ENCODE data around the gene NFE2L1. TPM values are rescaled to one million over a fixed set of nuclear protein-coding genes. Genes with fewer than 3 reads are reported as not detected.

The NFE2L1 gene
- total RNA-seq, 1 experiment from 2014 or later: 149 TPM

DNA sequence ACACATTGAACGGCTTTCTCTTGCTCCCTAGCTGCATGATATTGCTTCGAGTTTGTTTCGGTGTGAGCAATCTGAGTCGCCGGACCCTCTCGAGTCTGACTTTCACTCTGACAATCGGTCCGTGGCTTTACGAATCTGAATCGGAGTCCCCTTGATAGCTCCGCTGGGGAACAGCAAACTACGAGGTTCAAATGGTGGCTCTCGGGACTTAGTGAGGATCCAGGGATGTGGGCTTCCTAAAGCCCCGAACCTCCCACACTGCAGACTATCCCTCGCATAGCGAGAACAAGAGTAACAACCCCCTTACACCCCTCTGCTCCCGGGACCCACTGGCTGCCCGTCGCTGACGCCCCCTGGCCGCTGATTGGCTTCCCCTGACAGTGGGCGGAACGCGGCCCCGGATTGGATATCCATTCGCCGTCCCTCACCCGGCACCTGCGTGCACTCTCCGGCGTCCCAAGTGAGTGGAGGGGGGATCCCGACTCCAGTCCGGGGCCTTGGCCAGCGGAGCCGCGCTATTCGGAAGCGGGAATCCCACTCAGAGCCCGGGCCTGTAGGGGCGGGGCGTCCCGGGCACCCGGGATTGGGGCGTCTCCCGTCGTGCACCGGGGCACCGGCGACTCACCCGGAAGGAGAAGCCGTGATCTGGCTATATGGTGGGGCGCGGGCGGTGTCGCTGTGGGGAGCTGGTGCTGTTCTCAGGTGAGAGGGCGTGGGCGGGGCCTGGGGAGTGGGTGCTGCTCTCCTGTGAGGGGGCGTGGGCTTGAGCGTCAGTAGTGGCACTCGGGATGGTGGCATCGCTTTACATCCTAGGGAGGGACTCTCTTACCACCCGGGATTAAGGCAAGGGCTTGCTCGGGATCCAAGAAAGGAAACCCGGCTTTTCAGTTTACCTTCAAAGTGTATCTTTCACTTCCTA, 59.2 kb downstream of the NFE2L1 start, which contains the start of gene SNX11 (continued):
- TF ChIP-seq, protein P1, sequence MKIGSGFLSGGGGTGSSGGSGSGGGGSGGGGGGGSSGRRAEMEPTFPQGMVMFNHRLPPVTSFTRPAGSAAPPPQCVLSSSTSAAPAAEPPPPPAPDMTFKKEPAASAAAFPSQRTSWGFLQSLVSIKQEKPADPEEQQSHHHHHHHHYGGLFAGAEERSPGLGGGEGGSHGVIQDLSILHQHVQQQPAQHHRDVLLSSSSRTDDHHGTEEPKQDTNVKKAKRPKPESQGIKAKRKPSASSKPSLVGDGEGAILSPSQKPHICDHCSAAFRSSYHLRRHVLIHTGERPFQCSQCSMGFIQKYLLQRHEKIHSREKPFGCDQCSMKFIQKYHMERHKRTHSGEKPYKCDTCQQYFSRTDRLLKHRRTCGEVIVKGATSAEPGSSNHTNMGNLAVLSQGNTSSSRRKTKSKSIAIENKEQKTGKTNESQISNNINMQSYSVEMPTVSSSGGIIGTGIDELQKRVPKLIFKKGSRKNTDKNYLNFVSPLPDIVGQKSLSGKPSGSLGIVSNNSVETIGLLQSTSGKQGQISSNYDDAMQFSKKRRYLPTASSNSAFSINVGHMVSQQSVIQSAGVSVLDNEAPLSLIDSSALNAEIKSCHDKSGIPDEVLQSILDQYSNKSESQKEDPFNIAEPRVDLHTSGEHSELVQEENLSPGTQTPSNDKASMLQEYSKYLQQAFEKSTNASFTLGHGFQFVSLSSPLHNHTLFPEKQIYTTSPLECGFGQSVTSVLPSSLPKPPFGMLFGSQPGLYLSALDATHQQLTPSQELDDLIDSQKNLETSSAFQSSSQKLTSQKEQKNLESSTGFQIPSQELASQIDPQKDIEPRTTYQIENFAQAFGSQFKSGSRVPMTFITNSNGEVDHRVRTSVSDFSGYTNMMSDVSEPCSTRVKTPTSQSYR (CRISPR knock-in tag; IDR thresholded peaks at IDR 0.05): no peak
- TF ChIP-seq ATF1 (CRISPR knock-in tag; IDR thresholded peaks at IDR 0.05): no peak
- TF ChIP-seq ZNF423 (CRISPR knock-in tag; IDR thresholded peaks at IDR 0.05): no peak
- TF ChIP-seq, protein P2, sequence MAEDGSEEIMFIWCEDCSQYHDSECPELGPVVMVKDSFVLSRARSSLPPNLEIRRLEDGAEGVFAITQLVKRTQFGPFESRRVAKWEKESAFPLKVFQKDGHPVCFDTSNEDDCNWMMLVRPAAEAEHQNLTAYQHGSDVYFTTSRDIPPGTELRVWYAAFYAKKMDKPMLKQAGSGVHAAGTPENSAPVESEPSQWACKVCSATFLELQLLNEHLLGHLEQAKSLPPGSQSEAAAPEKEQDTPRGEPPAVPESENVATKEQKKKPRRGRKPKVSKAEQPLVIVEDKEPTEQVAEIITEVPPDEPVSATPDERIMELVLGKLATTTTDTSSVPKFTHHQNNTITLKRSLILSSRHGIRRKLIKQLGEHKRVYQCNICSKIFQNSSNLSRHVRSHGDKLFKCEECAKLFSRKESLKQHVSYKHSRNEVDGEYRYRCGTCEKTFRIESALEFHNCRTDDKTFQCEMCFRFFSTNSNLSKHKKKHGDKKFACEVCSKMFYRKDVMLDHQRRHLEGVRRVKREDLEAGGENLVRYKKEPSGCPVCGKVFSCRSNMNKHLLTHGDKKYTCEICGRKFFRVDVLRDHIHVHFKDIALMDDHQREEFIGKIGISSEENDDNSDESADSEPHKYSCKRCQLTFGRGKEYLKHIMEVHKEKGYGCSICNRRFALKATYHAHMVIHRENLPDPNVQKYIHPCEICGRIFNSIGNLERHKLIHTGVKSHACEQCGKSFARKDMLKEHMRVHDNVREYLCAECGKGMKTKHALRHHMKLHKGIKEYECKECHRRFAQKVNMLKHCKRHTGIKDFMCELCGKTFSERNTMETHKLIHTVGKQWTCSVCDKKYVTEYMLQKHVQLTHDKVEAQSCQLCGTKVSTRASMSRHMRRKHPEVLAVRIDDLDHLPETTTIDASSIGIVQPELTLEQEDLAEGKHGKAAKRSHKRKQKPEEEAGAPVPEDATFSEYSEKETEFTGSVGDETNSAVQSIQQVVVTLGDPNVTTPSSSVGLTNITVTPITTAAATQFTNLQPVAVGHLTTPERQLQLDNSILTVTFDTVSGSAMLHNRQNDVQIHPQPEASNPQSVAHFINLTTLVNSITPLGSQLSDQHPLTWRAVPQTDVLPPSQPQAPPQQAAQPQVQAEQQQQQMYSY (CRISPR knock-in tag; IDR thresholded peaks at IDR 0.05): no peak
- TF ChIP-seq ZNF138 (CRISPR knock-in tag; conservative IDR thresholded peaks at IDR 0.05): no peak
- TF ChIP-seq, protein P3, sequence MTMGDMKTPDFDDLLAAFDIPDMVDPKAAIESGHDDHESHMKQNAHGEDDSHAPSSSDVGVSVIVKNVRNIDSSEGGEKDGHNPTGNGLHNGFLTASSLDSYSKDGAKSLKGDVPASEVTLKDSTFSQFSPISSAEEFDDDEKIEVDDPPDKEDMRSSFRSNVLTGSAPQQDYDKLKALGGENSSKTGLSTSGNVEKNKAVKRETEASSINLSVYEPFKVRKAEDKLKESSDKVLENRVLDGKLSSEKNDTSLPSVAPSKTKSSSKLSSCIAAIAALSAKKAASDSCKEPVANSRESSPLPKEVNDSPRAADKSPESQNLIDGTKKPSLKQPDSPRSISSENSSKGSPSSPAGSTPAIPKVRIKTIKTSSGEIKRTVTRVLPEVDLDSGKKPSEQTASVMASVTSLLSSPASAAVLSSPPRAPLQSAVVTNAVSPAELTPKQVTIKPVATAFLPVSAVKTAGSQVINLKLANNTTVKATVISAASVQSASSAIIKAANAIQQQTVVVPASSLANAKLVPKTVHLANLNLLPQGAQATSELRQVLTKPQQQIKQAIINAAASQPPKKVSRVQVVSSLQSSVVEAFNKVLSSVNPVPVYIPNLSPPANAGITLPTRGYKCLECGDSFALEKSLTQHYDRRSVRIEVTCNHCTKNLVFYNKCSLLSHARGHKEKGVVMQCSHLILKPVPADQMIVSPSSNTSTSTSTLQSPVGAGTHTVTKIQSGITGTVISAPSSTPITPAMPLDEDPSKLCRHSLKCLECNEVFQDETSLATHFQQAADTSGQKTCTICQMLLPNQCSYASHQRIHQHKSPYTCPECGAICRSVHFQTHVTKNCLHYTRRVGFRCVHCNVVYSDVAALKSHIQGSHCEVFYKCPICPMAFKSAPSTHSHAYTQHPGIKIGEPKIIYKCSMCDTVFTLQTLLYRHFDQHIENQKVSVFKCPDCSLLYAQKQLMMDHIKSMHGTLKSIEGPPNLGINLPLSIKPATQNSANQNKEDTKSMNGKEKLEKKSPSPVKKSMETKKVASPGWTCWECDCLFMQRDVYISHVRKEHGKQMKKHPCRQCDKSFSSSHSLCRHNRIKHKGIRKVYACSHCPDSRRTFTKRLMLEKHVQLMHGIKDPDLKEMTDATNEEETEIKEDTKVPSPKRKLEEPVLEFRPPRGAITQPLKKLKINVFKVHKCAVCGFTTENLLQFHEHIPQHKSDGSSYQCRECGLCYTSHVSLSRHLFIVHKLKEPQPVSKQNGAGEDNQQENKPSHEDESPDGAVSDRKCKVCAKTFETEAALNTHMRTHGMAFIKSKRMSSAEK (CRISPR knock-in tag; IDR thresholded peaks at IDR 0.05; ENCODE audit: borderline replicate concordance): no peak
- TF ChIP-seq, protein P4, sequence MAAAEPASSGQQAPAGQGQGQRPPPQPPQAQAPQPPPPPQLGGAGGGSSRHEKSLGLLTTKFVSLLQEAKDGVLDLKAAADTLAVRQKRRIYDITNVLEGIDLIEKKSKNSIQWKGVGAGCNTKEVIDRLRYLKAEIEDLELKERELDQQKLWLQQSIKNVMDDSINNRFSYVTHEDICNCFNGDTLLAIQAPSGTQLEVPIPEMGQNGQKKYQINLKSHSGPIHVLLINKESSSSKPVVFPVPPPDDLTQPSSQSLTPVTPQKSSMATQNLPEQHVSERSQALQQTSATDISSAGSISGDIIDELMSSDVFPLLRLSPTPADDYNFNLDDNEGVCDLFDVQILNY (CRISPR knock-in tag; IDR thresholded peaks at IDR 0.05): peak; percentile 71; the same call in 1 of the 2 replicates
- TF ChIP-seq, protein P5, sequence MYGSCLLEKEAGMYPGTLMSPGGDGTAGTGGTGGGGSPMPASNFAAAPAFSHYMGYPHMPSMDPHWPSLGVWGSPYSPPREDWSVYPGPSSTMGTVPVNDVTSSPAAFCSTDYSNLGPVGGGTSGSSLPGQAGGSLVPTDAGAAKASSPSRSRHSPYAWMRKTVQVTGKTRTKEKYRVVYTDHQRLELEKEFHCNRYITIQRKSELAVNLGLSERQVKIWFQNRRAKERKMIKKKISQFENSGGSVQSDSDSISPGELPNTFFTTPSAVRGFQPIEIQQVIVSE (CRISPR knock-in tag; IDR thresholded peaks at IDR 0.05; ENCODE audit: borderline replicate concordance): no peak
- no peak for TF ChIP-seq OVOL2 (CRISPR knock-in tag; IDR thresholded peaks at IDR 0.05; ENCODE audit: borderline replicate concordance)
- TF ChIP-seq, protein P6, sequence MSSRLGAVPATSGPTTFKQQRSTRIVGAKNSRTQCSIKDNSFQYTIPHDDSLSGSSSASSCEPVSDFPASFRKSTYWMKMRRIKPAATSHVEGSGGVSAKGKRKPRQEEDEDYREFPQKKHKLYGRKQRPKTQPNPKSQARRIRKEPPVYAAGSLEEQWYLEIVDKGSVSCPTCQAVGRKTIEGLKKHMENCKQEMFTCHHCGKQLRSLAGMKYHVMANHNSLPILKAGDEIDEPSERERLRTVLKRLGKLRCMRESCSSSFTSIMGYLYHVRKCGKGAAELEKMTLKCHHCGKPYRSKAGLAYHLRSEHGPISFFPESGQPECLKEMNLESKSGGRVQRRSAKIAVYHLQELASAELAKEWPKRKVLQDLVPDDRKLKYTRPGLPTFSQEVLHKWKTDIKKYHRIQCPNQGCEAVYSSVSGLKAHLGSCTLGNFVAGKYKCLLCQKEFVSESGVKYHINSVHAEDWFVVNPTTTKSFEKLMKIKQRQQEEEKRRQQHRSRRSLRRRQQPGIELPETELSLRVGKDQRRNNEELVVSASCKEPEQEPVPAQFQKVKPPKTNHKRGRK (CRISPR knock-in tag; IDR thresholded peaks at IDR 0.05; ENCODE audit: borderline replicate concordance): no peak
- peak; percentile 46; the same call in 1 of the 2 replicates for TF ChIP-seq FOXK1 (CRISPR knock-in tag; IDR thresholded peaks at IDR 0.05)
- TF ChIP-seq TEAD1 (CRISPR knock-in tag; IDR thresholded peaks at IDR 0.05): peak; percentile 40; the same call in 1 of the 2 replicates
- TF ChIP-seq ZNF416 (CRISPR knock-in tag; IDR thresholded peaks at IDR 0.05): no peak
- TF ChIP-seq, protein P7, sequence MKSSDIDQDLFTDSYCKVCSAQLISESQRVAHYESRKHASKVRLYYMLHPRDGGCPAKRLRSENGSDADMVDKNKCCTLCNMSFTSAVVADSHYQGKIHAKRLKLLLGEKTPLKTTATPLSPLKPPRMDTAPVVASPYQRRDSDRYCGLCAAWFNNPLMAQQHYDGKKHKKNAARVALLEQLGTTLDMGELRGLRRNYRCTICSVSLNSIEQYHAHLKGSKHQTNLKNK (CRISPR knock-in tag; IDR thresholded peaks at IDR 0.05): no peak
- no peak for TF ChIP-seq FOXJ3 (CRISPR knock-in tag; IDR thresholded peaks at IDR 0.05; ENCODE audit: borderline replicate concordance)
- TF ChIP-seq, protein P8, sequence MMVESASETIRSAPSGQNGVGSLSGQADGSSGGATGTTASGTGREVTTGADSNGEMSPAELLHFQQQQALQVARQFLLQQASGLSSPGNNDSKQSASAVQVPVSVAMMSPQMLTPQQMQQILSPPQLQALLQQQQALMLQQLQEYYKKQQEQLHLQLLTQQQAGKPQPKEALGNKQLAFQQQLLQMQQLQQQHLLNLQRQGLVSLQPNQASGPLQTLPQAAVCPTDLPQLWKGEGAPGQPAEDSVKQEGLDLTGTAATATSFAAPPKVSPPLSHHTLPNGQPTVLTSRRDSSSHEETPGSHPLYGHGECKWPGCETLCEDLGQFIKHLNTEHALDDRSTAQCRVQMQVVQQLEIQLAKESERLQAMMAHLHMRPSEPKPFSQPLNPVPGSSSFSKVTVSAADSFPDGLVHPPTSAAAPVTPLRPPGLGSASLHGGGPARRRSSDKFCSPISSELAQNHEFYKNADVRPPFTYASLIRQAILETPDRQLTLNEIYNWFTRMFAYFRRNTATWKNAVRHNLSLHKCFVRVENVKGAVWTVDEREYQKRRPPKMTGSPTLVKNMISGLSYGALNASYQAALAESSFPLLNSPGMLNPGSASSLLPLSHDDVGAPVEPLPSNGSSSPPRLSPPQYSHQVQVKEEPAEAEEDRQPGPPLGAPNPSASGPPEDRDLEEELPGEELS (CRISPR knock-in tag; IDR thresholded peaks at IDR 0.05): no peak
- TF ChIP-seq, protein P9, sequence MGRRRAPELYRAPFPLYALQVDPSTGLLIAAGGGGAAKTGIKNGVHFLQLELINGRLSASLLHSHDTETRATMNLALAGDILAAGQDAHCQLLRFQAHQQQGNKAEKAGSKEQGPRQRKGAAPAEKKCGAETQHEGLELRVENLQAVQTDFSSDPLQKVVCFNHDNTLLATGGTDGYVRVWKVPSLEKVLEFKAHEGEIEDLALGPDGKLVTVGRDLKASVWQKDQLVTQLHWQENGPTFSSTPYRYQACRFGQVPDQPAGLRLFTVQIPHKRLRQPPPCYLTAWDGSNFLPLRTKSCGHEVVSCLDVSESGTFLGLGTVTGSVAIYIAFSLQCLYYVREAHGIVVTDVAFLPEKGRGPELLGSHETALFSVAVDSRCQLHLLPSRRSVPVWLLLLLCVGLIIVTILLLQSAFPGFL (CRISPR knock-in tag; IDR thresholded peaks at IDR 0.05; ENCODE audit: borderline replicate concordance): no peak
- TF ChIP-seq IRF2 (CRISPR knock-in tag; IDR thresholded peaks at IDR 0.05; ENCODE audit: borderline replicate concordance, low read depth): no peak
- TF ChIP-seq ETV6 (CRISPR knock-in tag; IDR thresholded peaks at IDR 0.05): peak; percentile 70; the same call in 1 of the 2 replicates
